GM19438 (cell line): ENCODE results near the gene PFKP.
A peak's percentile ranks its signal among the peaks of the same experiment; 100 is the strongest.
"Not testable (repeated sequence)": the region's sequence is repeated elsewhere in the genome, so short reads cannot be mapped to it uniquely, and the experiment has no call there.

Experiments
- ATAC-seq: cut with Tn5 transposase; IDR thresholded peaks from one replicate; pipeline ENCODE4 v1.9.1; 2021; ENCODE audit warnings: low read depth; ENCODE audit not compliant: unreplicated experiment

Gene PFKP

DNA sequence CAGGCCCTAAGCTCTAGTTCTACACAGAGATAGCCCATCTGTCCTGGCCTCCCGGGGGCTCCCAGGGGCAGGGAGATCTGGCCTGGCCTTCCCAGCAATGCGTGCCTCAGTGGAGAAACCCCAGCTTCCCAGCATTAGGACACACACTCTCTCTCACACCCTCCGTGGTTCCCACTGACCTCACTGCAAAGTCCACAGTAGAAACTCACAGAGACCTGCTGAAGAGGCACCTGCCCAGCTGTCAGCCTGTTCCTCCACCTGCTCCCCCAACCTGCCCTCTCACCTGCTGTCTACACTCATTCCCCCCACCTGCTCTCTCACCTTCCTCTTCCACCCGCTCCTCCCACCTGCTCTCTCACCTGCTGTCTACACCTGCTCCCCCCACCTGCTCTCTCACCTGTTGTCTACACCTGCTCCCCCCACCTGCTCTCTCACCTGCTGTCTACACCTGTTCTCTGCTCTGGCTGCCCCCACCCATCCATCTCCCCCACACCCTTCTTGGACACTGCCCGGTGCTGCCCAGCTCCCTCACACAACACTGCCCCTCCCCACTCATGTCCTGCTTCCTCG, 21.1 kb upstream of the PFKP start:
- ATAC-seq: no peak

DNA sequence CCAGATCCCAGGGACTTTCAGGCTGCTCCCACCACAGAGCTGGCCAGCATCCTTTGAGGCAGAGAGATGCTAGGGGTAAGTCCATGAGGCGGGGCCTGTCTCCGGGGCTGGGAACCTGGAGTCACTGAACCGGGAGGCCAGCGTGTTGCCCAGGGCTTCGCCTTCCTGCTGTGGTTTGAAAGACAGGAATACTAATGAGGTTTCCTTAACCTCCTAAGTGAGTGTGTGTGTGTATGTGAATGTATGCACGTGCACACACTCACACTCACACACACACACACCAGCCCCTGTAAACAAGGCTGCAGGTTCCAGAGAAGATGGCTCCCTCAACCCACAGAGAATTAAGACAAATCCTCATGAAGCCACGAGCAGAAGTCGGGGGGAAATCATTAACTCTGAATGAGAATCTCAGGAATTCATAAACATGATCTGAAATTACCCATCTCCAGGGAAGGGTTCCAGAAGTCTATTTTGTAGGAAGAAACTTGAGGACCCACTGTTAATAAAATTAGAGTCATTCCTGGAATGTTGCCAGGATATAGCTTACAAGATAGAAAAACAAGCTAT, 20.3 kb upstream of the PFKP start:
- no peak for ATAC-seq

DNA sequence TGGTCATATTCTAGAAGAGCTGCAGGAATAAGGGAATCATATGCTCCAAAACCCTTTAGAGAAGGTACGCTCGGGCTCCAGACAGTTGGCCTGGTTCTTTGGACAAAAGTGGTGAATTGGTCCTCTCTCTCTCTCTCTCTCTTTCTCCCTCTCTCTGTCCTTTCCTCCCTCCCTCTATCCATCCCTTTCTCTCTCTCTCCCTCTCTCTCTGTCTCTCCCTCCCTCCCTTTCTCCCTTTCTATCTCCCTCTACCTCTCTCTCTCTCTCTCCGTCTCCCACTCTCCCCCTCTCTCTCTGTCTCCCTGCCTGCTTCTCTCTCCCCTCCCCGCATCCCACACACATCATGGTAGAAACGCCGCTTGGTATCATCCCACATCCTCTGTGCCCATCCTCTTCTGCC, 19.8 kb upstream of the PFKP start:
- no peak for ATAC-seq

DNA sequence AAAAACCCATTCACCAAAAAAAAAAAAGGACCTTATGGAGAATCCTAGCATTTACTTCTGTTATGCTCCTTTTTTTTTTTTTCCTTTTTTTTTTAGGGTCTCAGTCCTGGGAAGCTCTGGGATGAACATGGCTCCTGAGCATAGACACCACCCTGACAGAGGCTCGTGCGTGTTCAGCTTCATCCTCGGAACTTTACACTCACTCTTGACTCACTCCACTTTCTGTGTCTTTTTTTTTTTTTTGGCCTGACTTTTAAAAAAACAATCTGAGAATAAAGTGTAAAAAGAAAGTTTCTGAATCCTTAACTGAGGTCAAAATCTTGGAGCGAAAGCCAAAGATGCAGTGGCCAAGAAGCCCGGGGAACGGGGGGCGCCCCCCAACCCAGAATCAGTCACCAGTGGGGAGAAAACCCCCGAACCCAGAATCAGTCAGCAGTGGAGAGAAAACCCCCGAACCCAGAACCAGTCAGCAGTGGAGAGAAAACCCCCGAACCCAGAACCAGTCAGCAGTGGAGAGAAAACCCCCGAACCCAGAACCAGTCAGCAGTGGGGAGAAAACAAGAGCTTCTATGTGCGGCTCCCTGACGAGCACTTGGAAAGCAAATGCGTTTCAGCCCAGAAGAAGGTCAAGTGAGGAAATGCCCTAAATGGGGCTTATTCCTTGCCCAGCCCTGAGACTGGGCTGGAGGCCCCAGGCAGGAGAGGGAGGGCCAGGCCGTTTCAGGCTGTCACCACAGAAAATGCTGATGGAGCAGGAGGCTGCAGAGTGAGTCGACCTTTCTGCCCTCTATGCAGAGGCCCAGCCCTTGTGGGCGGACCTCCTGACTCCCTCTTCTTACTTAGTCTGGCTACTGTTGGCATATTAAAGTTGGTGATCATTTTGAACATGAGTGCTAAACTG, 19.0 kb upstream of the PFKP start:
- no peak for ATAC-seq

DNA sequence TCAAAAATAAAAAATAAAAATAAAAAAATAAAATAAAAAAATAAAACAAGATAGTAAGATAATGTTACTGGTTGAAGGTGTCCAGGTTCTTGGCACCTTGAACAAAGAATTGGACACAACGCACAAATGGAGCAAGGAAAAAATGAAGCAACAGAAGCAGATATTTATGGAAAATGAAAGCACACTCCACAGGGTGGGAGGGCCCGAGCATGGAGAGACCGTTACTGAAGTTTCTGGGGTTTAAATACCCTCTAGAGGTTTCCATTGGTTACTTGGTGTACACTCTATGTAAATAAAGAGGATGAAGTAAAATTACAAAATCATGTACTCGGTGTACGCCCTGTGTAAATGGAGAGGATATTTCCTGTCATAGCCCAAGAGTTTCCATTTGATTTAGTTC, 15.7 kb upstream of the PFKP start:
- ATAC-seq: no peak

DNA sequence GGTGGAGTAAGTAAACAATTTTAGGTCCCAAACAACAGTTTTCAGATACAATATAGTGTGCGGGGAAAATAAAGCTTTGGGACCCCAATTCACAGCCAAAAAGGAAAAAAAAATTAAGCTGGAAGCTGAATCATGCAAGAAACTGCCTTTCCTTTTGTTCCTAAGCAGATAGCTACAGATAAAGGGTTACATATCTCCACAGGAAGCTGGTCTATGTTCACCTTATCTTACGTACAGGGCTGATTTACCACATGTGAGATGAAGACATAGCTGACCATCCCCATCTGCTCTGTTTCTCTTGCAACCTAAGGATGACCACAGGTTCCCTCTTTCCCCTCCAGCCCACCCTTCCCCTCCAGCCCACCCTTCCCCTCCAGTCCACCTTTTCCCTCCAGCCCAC, 14.2 kb upstream of the PFKP start:
- no peak for ATAC-seq

DNA sequence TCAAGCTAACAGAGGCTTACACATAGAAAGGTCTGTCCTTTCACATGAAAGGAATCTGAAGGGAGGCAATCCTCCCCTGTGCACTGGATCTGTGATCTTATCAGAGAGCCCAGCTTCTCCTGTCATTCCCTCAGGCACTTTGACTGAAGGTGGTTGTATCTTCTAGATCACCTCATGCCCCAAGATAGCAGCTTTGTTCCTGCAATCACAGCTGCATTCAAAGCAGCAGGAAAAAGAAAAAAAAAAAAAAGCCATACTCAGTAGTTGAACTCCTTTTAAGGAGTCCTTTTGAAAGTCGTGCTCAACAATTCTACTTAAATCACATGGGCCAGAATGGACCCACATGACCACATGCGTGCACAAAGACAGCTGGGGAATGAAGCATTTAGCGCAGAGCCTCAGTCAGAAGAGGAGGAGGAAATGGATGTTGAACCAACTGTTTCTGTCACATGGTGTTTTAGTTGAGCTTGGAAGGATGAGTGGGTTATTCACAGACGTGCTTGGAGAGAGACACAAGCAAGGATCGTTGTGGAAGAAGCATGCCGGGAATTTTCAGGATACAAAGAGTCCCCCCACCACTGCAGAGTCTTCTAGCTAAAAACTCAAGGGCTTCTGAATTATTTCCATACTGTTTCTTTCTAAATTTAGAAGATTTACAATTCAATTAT, 13.0 kb upstream of the PFKP start:
- ATAC-seq: no peak

DNA sequence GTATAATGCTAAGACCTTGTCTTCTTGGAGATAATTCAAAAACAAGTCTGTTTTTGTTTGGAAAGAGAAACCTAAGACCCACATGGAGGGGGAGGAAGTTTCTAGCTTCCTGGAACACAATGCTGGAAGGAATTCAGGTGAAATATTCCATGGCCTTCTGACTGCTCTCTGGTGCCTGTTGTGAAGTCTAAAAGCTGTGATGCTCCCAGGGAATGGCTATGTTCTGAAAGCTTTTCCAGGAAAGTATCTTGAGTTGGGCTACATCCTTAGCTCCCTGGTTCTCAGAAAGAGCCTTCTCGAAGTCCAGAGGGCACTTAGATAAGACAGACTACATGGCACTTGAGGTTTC, 12.5 kb upstream of the PFKP start:
- ATAC-seq: no peak

DNA sequence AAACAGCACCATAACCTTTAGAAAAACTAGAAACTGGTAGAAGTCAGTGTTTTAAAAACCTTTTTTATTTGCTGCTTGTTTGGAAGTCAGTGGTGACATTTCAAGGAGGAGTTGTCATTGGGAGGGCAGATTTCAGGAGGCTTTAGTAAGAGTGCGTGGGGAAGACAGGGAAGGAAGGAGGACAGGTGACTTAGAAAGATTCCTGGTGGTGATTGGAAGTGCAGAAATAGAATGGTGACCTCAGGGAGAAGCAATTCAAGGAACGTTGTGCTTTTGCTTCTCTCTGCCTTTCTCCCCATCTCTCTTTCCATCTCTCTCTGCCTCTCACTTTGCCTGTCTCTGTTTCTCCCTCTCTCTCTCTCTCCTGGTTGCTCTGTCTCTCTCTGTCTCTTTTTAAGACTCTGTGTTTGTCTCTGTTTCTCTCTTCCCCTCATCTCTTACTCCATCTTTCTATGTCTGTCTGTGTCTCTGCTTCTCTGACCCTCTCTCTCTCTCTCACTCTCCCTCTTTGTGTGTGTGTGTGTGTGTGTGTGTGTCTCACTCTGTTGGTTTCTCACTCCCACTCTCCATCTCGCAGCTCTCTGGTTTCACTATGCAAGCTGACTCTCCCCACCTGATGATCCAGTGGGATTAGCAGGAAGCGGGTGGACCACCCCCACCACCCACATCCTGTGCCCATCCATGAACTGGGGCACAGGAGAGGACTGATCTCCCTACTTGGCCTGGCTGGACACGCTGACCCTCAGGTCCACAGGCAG, 10.9 kb upstream of the PFKP start:
- no peak for ATAC-seq

DNA sequence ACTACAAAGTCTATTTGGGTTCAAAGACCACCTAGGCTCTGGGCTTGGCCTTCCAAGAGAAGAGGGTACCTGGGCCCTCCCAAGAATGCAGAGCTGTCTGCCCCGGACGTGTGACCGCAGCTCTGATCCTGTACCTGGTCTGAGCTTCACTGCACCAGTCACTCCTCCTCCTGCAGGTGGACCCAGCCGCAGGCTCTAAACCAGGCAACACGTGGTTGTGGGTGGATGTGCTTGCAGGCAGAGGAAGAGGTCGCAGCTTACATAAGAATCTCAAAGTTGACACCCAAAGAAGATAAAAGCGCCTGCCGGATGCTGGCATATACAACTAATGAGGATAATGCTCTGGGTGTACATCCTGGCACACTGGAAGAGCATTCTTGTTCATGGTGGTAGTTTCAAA, 9.4 kb upstream of the PFKP start:
- ATAC-seq: no peak

DNA sequence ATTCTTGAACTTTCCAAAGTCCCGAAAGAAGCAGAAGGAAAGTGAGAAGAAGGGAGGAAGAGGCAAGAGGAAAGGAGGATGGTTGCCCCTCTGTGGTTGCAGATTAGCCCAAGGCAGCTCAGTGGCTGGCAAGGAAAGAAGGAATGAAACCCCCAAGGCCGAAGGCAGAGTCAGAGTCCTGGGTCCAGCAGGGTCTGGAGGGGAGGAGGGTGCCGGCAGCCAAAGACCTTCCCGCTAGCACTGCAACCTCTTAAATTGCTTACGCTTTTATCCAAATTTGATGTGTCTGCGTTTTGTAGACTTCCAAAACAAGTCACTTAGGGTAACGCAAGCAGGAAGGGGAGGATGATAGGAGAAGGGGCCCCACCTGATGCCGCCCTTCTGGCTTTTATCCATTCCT, 7.4 kb upstream of the PFKP start:
- ATAC-seq: no peak

DNA sequence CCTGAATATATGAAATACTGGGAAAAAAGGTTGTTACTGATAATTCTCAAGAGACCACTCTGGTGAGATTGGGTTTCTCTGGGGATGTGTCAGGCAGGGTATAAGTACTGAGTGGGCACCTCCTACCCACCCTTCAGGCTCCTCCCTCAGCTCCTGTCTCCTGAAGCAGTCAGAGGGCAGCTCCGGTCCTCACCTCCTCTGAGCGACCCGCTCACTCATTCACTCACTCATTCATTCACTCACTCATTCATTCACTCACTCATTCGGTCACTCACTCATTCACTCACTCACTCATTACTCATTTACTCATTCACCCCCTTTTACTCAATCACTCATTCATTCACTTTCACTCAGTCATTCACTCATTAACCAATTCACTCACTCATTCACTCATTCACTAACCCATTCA, 6.9 kb upstream of the PFKP start:
- ATAC-seq: no peak

DNA sequence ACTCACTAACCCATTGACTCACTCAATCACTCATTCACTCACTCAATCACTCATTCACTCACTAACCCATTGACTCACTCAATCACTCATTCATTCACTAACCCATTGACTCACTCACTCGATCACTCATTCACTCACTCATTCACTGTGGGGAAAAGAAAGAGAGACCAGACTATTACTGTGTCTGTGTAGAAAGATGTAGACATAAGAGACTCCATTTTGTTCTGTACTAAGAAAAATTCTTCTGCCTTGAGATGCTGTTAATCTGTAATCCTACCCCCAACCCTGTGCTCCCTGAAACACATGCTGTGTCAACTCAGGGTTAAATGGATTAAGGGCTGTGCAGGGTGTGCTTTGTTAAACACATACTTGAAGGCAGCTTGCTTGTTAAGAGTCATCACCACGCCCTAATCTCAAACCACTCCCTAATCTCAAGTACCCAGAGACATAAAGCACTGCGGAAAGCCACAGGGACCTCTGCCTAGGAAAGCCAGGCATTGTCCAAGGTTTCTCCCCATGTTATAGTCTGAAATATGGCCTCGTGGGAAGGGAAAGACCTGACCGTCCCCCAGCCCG, 5.9 kb upstream of the PFKP start:
- ATAC-seq: not testable (repeated sequence)

DNA sequence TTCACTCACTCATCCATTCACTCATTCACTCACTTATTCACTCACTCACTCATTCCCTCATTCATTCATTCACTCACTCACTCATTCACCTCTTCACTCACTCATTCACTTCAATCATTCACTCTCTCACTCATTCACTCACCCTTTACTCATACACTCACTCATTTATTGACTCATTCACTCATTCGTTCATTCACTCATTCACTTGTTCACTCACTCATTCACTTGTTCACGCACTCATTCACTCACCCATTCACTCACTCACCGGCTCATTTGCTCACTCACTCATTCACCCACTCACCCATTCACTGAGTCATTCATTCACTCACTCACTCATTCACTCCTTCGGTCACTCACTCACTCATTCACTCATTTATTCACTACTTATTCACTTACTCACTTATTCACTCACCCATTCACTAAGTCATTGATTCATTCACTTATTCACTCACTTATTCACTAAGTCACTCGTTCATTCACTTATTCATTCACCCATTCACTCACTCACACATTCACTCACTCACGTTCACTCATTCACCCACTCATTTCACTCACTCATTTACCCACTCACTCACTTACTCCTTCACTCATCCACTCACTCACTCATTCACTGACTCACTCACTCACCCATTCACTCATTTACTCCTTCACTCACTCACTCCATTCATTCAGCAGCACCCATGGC, 4.7 kb upstream of the PFKP start:
- no peak for ATAC-seq

DNA sequence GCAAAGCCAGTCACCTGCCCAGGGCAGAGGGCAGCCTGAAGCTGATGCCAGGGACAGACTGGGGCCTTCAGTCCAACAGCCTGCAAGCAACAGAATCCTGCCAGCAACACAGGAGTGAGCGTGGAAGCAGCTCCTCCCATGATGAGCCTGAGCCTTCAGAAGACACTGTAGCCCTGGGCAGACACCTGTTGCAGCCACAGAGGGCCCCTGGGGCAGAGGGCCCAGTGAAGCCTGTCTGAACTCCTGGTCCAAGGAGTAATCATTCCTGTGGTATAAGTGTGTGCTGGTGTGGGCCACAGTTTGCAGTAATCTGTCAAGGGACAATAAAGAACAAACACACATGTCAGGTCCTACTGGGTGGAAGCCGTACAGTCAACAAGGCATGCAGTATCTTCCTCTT, 2.9 kb upstream of the PFKP start:
- no peak for ATAC-seq

DNA sequence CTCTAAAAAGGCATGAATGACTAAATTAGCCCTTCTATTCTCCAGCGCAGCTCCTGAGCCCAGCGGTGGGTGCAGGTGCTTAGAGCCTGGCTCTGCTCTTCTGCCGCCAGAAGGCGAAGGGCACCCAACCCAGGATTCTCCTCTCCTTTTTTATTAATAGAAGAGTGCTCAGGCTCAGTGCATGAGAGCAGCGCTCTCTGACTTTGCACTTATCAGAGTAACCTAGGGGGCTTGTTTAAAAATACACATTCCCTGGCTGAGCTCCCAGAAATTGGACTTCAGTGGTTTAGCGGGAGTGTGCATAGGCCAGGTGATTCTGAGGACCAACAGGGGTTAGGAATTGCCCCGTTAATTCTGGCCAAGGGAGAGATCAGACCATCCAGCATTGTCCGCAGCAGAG, 1.7 kb upstream of the PFKP start:
- no peak for ATAC-seq

DNA sequence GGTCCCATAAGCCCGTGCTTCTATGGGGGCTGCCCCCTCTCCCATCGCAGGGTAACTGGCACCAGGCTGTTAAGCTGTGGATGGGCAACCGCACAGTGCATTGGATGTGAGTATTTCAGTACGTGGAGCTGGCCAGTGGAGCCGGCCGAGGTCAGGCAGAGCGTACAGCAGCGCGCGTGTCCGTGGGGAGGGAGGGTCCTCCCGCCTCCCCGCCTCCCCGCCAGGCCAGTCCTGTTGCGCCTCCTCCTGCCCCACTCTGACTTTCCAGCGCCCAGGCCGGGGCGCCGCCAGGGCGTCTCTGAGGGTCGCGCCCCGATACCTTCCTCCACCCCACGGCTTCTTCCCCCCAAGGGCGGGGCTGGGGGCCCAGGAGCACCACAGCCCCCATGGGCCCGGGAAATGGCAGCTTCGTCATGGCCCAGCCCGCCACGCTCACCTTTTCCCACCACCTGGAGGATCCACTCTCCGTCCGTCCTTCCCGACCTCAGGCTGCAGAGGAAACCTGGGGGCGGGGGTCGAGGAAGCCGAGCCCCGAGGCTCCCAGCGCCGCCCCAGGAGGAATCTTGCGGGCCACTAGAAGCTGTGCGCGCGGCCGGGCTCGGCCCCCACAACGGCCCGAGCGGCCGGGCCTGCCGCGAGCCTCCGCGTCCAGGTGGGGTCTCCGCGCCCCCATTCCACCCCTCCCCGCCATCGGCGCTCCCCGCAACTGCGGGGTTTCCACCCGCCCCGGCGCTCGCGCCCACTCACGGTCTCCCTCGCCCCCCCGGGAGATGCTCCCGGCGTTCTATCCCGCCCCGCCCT, 831 bp upstream of the PFKP start:
- ATAC-seq: no peak

DNA sequence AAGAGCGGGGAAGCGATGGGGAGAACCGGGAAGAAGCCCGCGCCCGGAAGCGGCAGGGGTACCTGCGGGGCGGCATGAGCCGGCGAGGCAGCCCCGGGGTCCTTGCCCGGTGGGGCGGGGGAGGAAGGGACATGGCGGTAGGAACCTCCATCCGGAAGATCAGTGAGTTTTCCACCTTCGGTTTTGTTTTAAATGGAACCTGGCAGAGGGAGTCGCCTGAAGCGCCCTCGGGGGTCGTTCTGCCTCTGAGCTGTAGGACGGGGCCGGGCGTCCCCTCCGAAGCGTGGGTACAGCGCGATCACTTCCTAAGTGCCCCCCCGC, 471 bp downstream of the PFKP start:
- ATAC-seq: peak; percentile 5

DNA sequence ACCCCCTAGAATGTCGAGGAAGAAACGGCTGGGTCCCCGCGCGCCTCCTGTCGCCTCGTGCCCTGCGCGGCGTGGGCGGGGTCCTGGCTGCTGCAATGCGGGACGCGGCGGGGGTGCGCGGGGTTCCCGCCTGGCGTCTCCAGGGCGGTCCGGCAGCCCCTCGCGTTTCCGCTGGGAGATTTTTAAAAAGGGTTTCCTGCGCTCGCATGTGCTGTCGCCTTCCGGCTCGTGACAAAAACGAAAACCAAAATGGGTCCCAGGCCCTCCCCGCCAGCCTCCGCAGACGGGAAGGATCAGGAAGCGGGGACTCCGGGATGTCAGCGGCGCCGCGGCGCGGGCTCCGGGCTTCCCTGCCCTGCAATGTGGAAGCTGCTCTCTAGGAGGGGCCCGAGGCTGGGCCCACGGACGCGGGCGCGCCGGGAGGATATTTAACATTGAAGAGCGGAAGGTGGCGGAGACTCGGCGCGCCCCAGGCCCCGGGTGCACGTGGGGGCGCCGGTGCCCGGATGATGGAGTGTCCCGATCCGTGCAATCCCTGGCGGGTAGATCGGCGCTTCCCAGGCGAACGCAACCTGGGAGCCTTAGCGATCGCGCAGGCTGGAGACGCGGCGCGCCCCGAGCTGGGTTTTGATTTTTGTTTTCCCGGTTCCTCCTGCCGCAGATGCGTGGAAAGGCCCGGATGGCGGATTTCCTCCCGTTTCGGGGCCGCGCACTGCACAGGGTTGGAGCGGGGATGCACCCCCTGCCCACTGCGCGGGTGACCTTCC, 1.0 kb downstream of the PFKP start:
- peak; percentile 44 for ATAC-seq
